H1 (cell line): ENCODE data around the gene OPN3. TPM values are rescaled to one million over a fixed set of nuclear protein-coding genes. Genes with fewer than 3 reads are reported as not detected.

Source experiments
- polyA plus RNA-seq, 7 experiments: library from polyadenylated mRNA; depleted of rRNA in 3 of 7; stranded (reverse) in 5 of 7; unstranded in 2 of 7; fragments of >200 nt in 5 of 7; fragments of 200-250 nt in 2 of 7; gene quantifications; 1 replicate in 5 of 7; 2 replicates in 1 of 7; 4 replicates in 1 of 7; pipeline versions ENCODE4 v1.2.1 to v1.2.3, GENCODE V29; 2011 to 2013; ENCODE audit warnings: missing spikeins in 2 of 7, mixed read lengths in 2 of 7
- total RNA-seq: library from RNA; stranded (reverse); fragmentation: NEBNext Ultra II Directional; extraction: Animal tissue kit (Norgen Biotek cat#: 25700); gene quantifications from 2 replicates; pipeline ENCODE4 v1.2.1, GENCODE V29; 2021

The OPN3 gene
- total and polyA plus RNA-seq, 2 of the 8 experiments (the other 6 are each of a cell fraction or from before 2014, with no cell fraction given), result 8.8 to 19.4 TPM

Other genes with a start within 250 kb of the OPN3 start
- 80.5 and 81.9 TPM in 2 replicates for gene FH, start 120.6 kb downstream of the OPN3 start, total RNA-seq
- 28.1 and 45.0 TPM in 2 replicates for gene FH, start 120.6 kb downstream of the OPN3 start, polyA plus RNA-seq (2011; rRNA removed)
- gene KMO, start 108.0 kb downstream of the OPN3 start, total RNA-seq, result not detected in 2 replicates
- not detected in 2 replicates for gene KMO, start 108.0 kb downstream of the OPN3 start, polyA plus RNA-seq (2011; rRNA removed)
- 72.5 and 82.4 TPM in 2 replicates for gene CHML, start within 50 bp of the OPN3 start, total RNA-seq
- 11.5 and 15.0 TPM in 2 replicates for gene CHML, start within 50 bp of the OPN3 start, polyA plus RNA-seq (2011; rRNA removed)
- not detected in 2 replicates for gene WDR64, start 11.9 kb upstream of the OPN3 start, total RNA-seq
- 0.02 TPM in 1 of 2 replicates, not detected in the other for gene WDR64, start 11.9 kb upstream of the OPN3 start, polyA plus RNA-seq (2011; rRNA removed)
- gene EXO1, start 207.8 kb upstream of the OPN3 start, total RNA-seq, result 36.4 and 43.0 TPM in 2 replicates
- 6.6 and 9.2 TPM in 2 replicates for gene EXO1, start 207.8 kb upstream of the OPN3 start, polyA plus RNA-seq (2011; rRNA removed)